ENCODE results near the gene CCDC195. TPM values are rescaled to one million over a fixed set of nuclear protein-coding genes. Genes with fewer than 3 reads are reported as not detected.

CCDC195 gene, protein sequence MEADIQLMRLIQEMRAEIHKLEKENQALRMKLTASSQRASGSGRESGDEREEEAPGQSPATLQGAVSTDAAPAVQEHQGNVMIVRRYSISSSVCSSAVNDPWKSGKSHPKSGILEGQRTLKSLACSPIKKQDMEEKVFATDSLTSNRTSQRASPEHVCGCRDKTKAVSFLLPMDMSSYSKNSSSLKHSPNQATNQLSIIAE
- not detected in 2 replicates for total RNA-seq

GRCh38 chr2:224716201-224716600 lies at the start of gene CCDC195:
Gene CCDC195 (minus strand): TSS chr2:224716365. CDS start chr2:224716365, 0 bp downstream.

Other genes with a start within 250 kb of the CCDC195 start
- 40.5 and 41.0 TPM in 2 replicates for gene CUL3, start 131.0 kb downstream of the CCDC195 start, total RNA-seq

All from hair follicular keratinocyte (primary cell).